HCT116 (cell line): ENCODE data around the gene PLCE1. TPM values are rescaled to one million over a fixed set of nuclear protein-coding genes. Genes with fewer than 3 reads are reported as not detected.

ENCODE experiments used
- ATAC-seq: fragments of 200-7000 bp; cut with Tn5 transposase; 2 replicates; pipeline ENCODE4 v1.9.1; 2020; ENCODE audit warnings: mild to moderate bottlenecking, moderate library complexity
- BruUV-seq: library from RNA; stranded (reverse); fragments of 400-500 nt; replicated peaks from 2 replicates; lab custom pipeline; 2021; lab: Mats Ljungman, UMichigan
- CTCF ChIA-PET: fragments of 300-600 bp; sonication (Branson Sonifier 250); formaldehyde crosslinking; loops from one replicate; lab custom pipeline; 2021; ENCODE audit warnings: antibody characterized with exemption; lab: Charles Lee
- POLR2A ChIA-PET: fragments of 300-600, 350-600 bp; sonication (Branson Sonifier 250); formaldehyde crosslinking; loops from one replicate; lab custom pipeline; 2021; ENCODE audit warnings: antibody characterized with exemption; lab: Charles Lee
- RAD21 ChIA-PET, 2 experiments: fragments of 300-600 bp; sonication (Branson Sonifier 250); formaldehyde crosslinking; loops; one replicate each; lab custom pipeline; 2023; ENCODE audit warnings: low total read pairs in 2 of 2; ENCODE audit not compliant: uncharacterized antibody in 2 of 2, unreplicated experiment in 2 of 2, low non-redundant PET in 1 of 2; lab: Charles Lee
- DNase-seq: peaks from one replicate; pipeline ENCODE4 v3.0.0-alpha.2; 2010; ENCODE audit warnings: low read depth, low spot score
- H2AFZ ChIP-seq: fragments of 200-600 bp; shearing (Covaris generic), sonication (generic); 2 replicates; pipeline ENCODE4 v1.6.1; 2017; ENCODE audit warnings: low read depth, mixed run types, mixed read lengths, antibody characterized with exemption, low read length; ENCODE audit not compliant: poor library complexity, severe bottlenecking
- H3K27ac ChIP-seq: 2 replicates; pipeline ENCODE4 v1.5.1; 2012; ENCODE audit warnings: low read depth, low read length
- H3K27me3 ChIP-seq: fragments of 200-600 bp; sonication (generic); 2 replicates; pipeline ENCODE4 v1.6.1; 2016; ENCODE audit warnings: mixed run types, low read length, mixed read lengths; ENCODE audit not compliant: insufficient read depth
- H3K36me3 ChIP-seq, 2 experiments: fragments of 200-500 bp in 1 of 2; fragments of 200-600 bp in 1 of 2; sonication (Bioruptor generic) in 1 of 2; sonication (generic) in 1 of 2; 2 replicates each; pipeline versions ENCODE4 v1.5.1 to v1.6.1; 2014 to 2016; ENCODE audit warnings: low read length in 2 of 2, inconsistent platforms in 1 of 2, mixed read lengths in 1 of 2, mixed run types in 1 of 2; ENCODE audit not compliant: insufficient read depth in 2 of 2, control insufficient read depth in 1 of 2
- H3K4me1 ChIP-seq, 2 experiments: fragments of 200-600 bp in 1 of 2; sonication (generic) in 1 of 2; 2 replicates each; pipeline versions ENCODE4 v1.5.1 to v1.6.1; 2012 to 2017; ENCODE audit warnings: low read length in 2 of 2, inconsistent platforms in 1 of 2, mild to moderate bottlenecking in 1 of 2, mixed read lengths in 1 of 2, mixed run types in 1 of 2, moderate library complexity in 1 of 2; ENCODE audit not compliant: insufficient read depth in 2 of 2, control insufficient read depth in 1 of 2
- H3K4me2 ChIP-seq: fragments of 200-600 bp; sonication (generic); 2 replicates; pipeline ENCODE4 v1.6.1; 2017; ENCODE audit warnings: mixed run types, low read length, mixed read lengths
- H3K4me3 ChIP-seq, 2 experiments: fragments of 200-600 bp in 1 of 2; sonication (generic) in 1 of 2; replicated peaks in 1 of 2; 2 replicates each; pipeline ENCODE4 v1.5.1; 2011 to 2016; ENCODE audit warnings: low read length in 2 of 2, control low read depth in 1 of 2, low read depth in 1 of 2, mild to moderate bottlenecking in 1 of 2, mixed read lengths in 1 of 2, mixed run types in 1 of 2
- H3K79me2 ChIP-seq: fragments of 200-600 bp; sonication (generic); 2 replicates; pipeline ENCODE4 v1.6.1; 2017; ENCODE audit warnings: mild to moderate bottlenecking, mixed run types, low read length, moderate library complexity, mixed read lengths; ENCODE audit not compliant: insufficient read depth
- H3K9ac ChIP-seq: fragments of 200-600 bp; sonication (generic); 2 replicates; pipeline ENCODE4 v1.6.1; 2016; ENCODE audit warnings: low read length, mixed read lengths
- H3K9me2 ChIP-seq: fragments of 200-600 bp; sonication (generic), shearing (Covaris generic); 2 replicates; pipeline ENCODE4 v1.6.1; 2017; ENCODE audit warnings: mixed run types, mild to moderate bottlenecking, moderate library complexity; ENCODE audit not compliant: insufficient read depth
- H3K9me3 ChIP-seq, 2 experiments: fragments of 200-500 bp in 1 of 2; fragments of 200-600 bp in 1 of 2; sonication (Bioruptor generic) in 1 of 2; sonication (generic) in 1 of 2; 2 replicates each; pipeline ENCODE4 v1.6.1; 2014 to 2017; ENCODE audit warnings: low read length in 2 of 2, mixed read lengths in 2 of 2, inconsistent platforms in 1 of 2, low read depth in 1 of 2, mild to moderate bottlenecking in 1 of 2, mixed run types in 1 of 2, moderate library complexity in 1 of 2; ENCODE audit not compliant: control insufficient read depth in 1 of 2, insufficient read depth in 1 of 2
- H4K20me1 ChIP-seq: fragments of 200-600 bp; sonication (generic), shearing (Covaris generic); 2 replicates; pipeline ENCODE4 v1.6.1; 2017; ENCODE audit warnings: mixed run types, mild to moderate bottlenecking, moderate library complexity; ENCODE audit not compliant: insufficient read depth
- CBX3 ChIP-seq: IDR thresholded peaks from 2 replicates; pipeline ENCODE4 v1.6.1; 2012; ENCODE audit warnings: low read depth
- CTCF ChIP-seq, 3 experiments: fragments of 200-600 bp in 1 of 3; sonication (generic) in 1 of 3; IDR thresholded peaks in 2 of 3; conservative IDR thresholded peaks in 1 of 3; 2 replicates each; pipeline ENCODE4 v1.5.1; 2012 to 2017; ENCODE audit warnings: low read depth in 2 of 3, low read length in 2 of 3, antibody characterized with exemption in 1 of 3, borderline replicate concordance in 1 of 3, control low read depth in 1 of 3, mild to moderate bottlenecking in 1 of 3, mixed read lengths in 1 of 3, mixed run types in 1 of 3, moderate library complexity in 1 of 3; ENCODE audit not compliant: insufficient read depth in 1 of 3
- EGR1 ChIP-seq: IDR thresholded peaks from 2 replicates; pipeline ENCODE4 v1.6.1; 2012; ENCODE audit warnings: low read depth
- ELF1 ChIP-seq: IDR thresholded peaks from 2 replicates; pipeline ENCODE4 v1.6.1; 2012; ENCODE audit warnings: low read depth, borderline replicate concordance
- EZH2 ChIP-seq: fragments of 200-600 bp; sonication (generic); IDR thresholded peaks from 2 replicates; pipeline ENCODE4 v1.6.1; 2017; ENCODE audit warnings: antibody characterized with exemption, mixed run types
- EZH2phosphoT487 ChIP-seq: fragments of 200-600 bp; IDR thresholded peaks from 2 replicates; pipeline ENCODE4 v1.6.1; 2018; ENCODE audit warnings: antibody characterized with exemption, borderline replicate concordance
- FOSL1 ChIP-seq: IDR thresholded peaks from 2 replicates; pipeline ENCODE4 v1.6.1; 2012; ENCODE audit warnings: low read depth
- MAX ChIP-seq: IDR thresholded peaks from 2 replicates; pipeline ENCODE4 v1.6.1; 2012
- POLR2A ChIP-seq: IDR thresholded peaks from 2 replicates; pipeline ENCODE4 v1.7.0; 2011; ENCODE audit warnings: borderline replicate concordance; ENCODE audit not compliant: insufficient read depth, insufficient read length; ENCODE audit errors: extremely low read depth
- RAD21 ChIP-seq: IDR thresholded peaks from 2 replicates; pipeline ENCODE4 v1.6.1; 2012; ENCODE audit warnings: low read depth, mild to moderate bottlenecking
- SP1 ChIP-seq: IDR thresholded peaks from 2 replicates; pipeline ENCODE4 v1.6.1; 2012; ENCODE audit warnings: low read depth
- SRF ChIP-seq: IDR thresholded peaks from 2 replicates; pipeline ENCODE4 v1.6.1; 2012; ENCODE audit warnings: low read depth
- YY1 ChIP-seq: IDR thresholded peaks from 2 replicates; pipeline ENCODE4 v1.6.1; 2011; ENCODE audit warnings: low read length, low read depth, moderate library complexity, mild to moderate bottlenecking; ENCODE audit not compliant: insufficient replicate concordance; ENCODE audit errors: extremely low read depth
- intact Hi-C: fragments of 100-400 bp; cut with micrococcal nuclease; formaldehyde crosslinking; loops from 2 replicates; pipeline ENCODE4 v1.10.0; 2022
- total RNA-seq: library from RNA; stranded (reverse); gene quantifications from one replicate; pipeline ENCODE4 v1.2.1, GENCODE V29; 2021; ENCODE audit not compliant: unreplicated experiment
- TF ChIP-seq, protein P1 (sequence below): IDR thresholded peaks from 2 replicates; pipeline ENCODE4 v1.6.1; 2012

The PLCE1 gene
- total RNA-seq, 1 experiment from 2014 or later: 2.5 TPM

- ChIA-PET POLR2A (no interaction called here), CTCF (no interaction called here), RAD21 (no interaction called here)
- TF ChIP-seq SRF (no peak), POLR2A (no peak), EZH2 (no peak), SP1 (no peak), CTCF (IDR thresholded peaks at IDR 0.05 in 2 of 3, conservative IDR thresholded peaks at IDR 0.05 in 1 of 3; ENCODE audit: borderline replicate concordance in 1 of 3, insufficient read depth in 1 of 3, low read depth in 2 of 3, low read length in 2 of 3) (no peak), YY1 (no peak), CBX3 (no peak), RAD21 (no peak), EGR1 (no peak), FOSL1 (no peak), ELF1 (no peak), EZH2phosphoT487 (no peak), MAX (no peak)
- TF ChIP-seq, protein P1, sequence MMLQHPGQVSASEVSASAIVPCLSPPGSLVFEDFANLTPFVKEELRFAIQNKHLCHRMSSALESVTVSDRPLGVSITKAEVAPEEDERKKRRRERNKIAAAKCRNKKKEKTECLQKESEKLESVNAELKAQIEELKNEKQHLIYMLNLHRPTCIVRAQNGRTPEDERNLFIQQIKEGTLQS: no peak
- DNase-seq: no peak
- H3K79me2 ChIP-seq: no peaks in the 10 kb centered on the region
- no peaks in the 10 kb centered on the region for H3K9me3 ChIP-seq
- no peak overlapping the region for H3K27ac ChIP-seq
- H3K9ac ChIP-seq: no peak overlapping the region
- H3K4me2 ChIP-seq: no peak overlapping the region
- ATAC-seq: no peak
- H3K4me3 ChIP-seq: no peak overlapping the region
- H3K36me3 ChIP-seq: no peaks in the 10 kb centered on the region
- H3K27me3 ChIP-seq: no peaks in the 10 kb centered on the region
- H4K20me1 ChIP-seq: no peaks in the 10 kb centered on the region
- BruUV-seq: no TSS peak
- H3K4me1 ChIP-seq: no peaks in the 10 kb centered on the region
- intact Hi-C loops: no loop called here
- no peak overlapping the region for H2AFZ ChIP-seq
- H3K9me2 ChIP-seq: no peaks in the 10 kb centered on the region
Measured at GRCh38 chr10:94002156-94002555, 8.4 kb downstream of the PLCE1 start.
